Fibroblast of villous mesenchyme (primary cell): ENCODE data around the gene GLB1L3. TPM values are rescaled to one million over a fixed set of nuclear protein-coding genes. Genes with fewer than 3 reads are reported as not detected.

Source experiments
- DNase-seq: peaks from one replicate; pipeline ENCODE4 v3.0.0-alpha.2; 2010; ENCODE audit warnings: low read depth
- H3K4me3 ChIP-seq: 2 replicates; pipeline ENCODE4 v1.5.1; 2011; ENCODE audit warnings: low read depth, mild to moderate bottlenecking, low read length
- CTCF ChIP-seq: IDR thresholded peaks from 2 replicates; pipeline ENCODE4 v1.5.1; 2012; ENCODE audit warnings: low read depth, mild to moderate bottlenecking, low read length; ENCODE audit not compliant: insufficient read depth
- total RNA-seq: library from RNA; depleted of rRNA; stranded (reverse); fragments of >200 nt; gene quantifications from 2 replicates; pipeline ENCODE4 v1.2.3, GENCODE V29; 2012

The GLB1L3 gene
- total RNA-seq, 1 donor = not detected

DNA sequence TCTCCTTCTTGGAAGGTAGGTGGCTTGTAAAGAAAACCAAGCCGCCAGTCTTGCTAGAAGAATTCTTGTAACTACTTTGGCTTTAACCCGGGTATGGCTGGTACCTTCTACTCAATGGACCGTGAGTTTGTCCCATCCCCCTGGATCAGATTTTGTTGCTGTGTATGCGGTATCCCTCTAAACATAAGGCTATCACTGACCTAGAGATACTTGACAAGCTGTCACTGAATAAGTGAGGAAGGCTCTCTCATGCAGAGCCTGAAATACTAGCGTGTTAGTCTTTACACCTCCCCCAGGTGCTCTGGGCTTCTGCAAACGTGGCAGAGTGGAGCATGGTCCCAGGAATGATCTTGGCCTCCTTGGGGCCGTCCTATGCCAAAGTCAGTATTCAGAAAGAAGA lies 90.1 kb downstream of the GLB1L3 start:
- H3K4me3 ChIP-seq = no peak overlapping the region
- DNase-seq = no peak
- no peak for TF ChIP-seq CTCF

- DNase-seq = no peak
- TF ChIP-seq CTCF = no peak
- H3K4me3 ChIP-seq = no peak overlapping the region
Measured at GRCh38 chr11:134367781-134368180, 91.6 kb downstream of the GLB1L3 start.

Other genes with a start within 250 kb of the GLB1L3 start
- 39.6 and 48.8 TPM in 2 replicates for gene JAM3, start 207.3 kb upstream of the GLB1L3 start, total RNA-seq
- gene NCAPD3, start 52.4 kb upstream of the GLB1L3 start, total RNA-seq = 15.5 and 21.2 TPM in 2 replicates
- 41.5 and 42.2 TPM in 2 replicates for gene VPS26B, start 51.7 kb upstream of the GLB1L3 start, total RNA-seq
- 50.3 and 58.3 TPM in 2 replicates for gene THYN1, start 23.0 kb upstream of the GLB1L3 start, total RNA-seq
- gene ACAD8, start 22.8 kb upstream of the GLB1L3 start, total RNA-seq = 14.5 and 16.4 TPM in 2 replicates
- under 0.01 TPM in 1 of 2 replicates, not detected in the other for gene GLB1L2, start 55.6 kb downstream of the GLB1L3 start, total RNA-seq
- not detected in 2 replicates for gene B3GAT1, start 135.9 kb downstream of the GLB1L3 start, total RNA-seq